OCI-LY7 (cell line): ENCODE data around the gene CLEC12A. TPM values are rescaled to one million over a fixed set of nuclear protein-coding genes. Genes with fewer than 3 reads are reported as not detected.

Source experiments
- BruUV-seq: library from RNA; stranded (reverse); fragments of 400-500 nt; replicated peaks from 2 replicates; lab custom pipeline; 2021; lab: Mats Ljungman, UMichigan
- CTCF ChIA-PET: fragments of 300-600 bp; sonication (Branson Sonifier 250); formaldehyde crosslinking; loops from one replicate; lab custom pipeline; 2022; ENCODE audit warnings: antibody characterized with exemption; ENCODE audit not compliant: unreplicated experiment; lab: Charles Lee
- POLR2A ChIA-PET: fragments of 300-600 bp; sonication (Branson Sonifier 250); formaldehyde crosslinking; loops from one replicate; lab custom pipeline; 2022; ENCODE audit warnings: antibody characterized with exemption; lab: Charles Lee
- DNase-seq: peaks from one replicate; pipeline ENCODE4 v3.0.0-alpha.2; 2015; ENCODE audit warnings: low spot score
- H2AFZ ChIP-seq: fragments of 200-600 bp; sonication (generic), shearing (Covaris generic); 2 replicates; pipeline ENCODE4 v1.6.1; 2014; ENCODE audit warnings: mild to moderate bottlenecking, antibody characterized with exemption, low read length, moderate library complexity
- H3K27ac ChIP-seq: fragments of 200-600 bp; sonication (generic); 2 replicates; pipeline ENCODE4 v1.5.1; 2014; ENCODE audit warnings: mixed run types, low read depth, mild to moderate bottlenecking, moderate library complexity, low read length, inconsistent platforms; ENCODE audit not compliant: poor library complexity, severe bottlenecking
- H3K36me3 ChIP-seq: fragments of 200-600 bp; sonication (generic); 2 replicates; pipeline ENCODE4 v1.6.1; 2014; ENCODE audit warnings: mild to moderate bottlenecking, antibody characterized with exemption, low read length, moderate library complexity, mixed read lengths; ENCODE audit not compliant: insufficient read depth
- H3K4me1 ChIP-seq: fragments of 200-600 bp; sonication (generic); 2 replicates; pipeline ENCODE4 v1.5.1; 2014; ENCODE audit warnings: mild to moderate bottlenecking, low read length; ENCODE audit not compliant: insufficient read depth, poor library complexity, severe bottlenecking
- H3K4me2 ChIP-seq: fragments of 200-600 bp; sonication (generic); 2 replicates; pipeline ENCODE4 v1.6.1; 2014; ENCODE audit warnings: mild to moderate bottlenecking, low read length
- H3K4me3 ChIP-seq: fragments of 200-600 bp; sonication (generic); 2 replicates; pipeline ENCODE4 v1.5.1; 2014; ENCODE audit warnings: mild to moderate bottlenecking, low read depth, low read length; ENCODE audit not compliant: poor library complexity, severe bottlenecking
- H3K79me2 ChIP-seq: fragments of 200-600 bp; sonication (generic); 2 replicates; pipeline ENCODE4 v1.6.1; 2016; ENCODE audit warnings: low read depth, mild to moderate bottlenecking, low read length, moderate library complexity, mixed read lengths; ENCODE audit not compliant: insufficient read depth
- H3K9me2 ChIP-seq: fragments of 200-600 bp; sonication (generic); 2 replicates; pipeline ENCODE4 v1.6.1; 2016; ENCODE audit warnings: mild to moderate bottlenecking, low read length, mixed read lengths; ENCODE audit not compliant: insufficient read depth
- H3K9me3 ChIP-seq: fragments of 200-600 bp; sonication (generic); 2 replicates; pipeline ENCODE4 v1.6.1; 2014; ENCODE audit warnings: mild to moderate bottlenecking, mixed run types, low read length, mixed read lengths
- H4K20me1 ChIP-seq: fragments of 200-600 bp; sonication (generic); 2 replicates; pipeline ENCODE4 v1.6.1; 2014; ENCODE audit warnings: mild to moderate bottlenecking, antibody characterized with exemption, low read length, moderate library complexity, mixed read lengths; ENCODE audit not compliant: insufficient read depth
- EZH2phosphoT487 ChIP-seq: fragments of 200-600 bp; sonication (generic); IDR thresholded peaks from 2 replicates; pipeline ENCODE4 v1.6.1; 2018; ENCODE audit warnings: low read depth, borderline replicate concordance, mild to moderate bottlenecking, mixed run types, antibody characterized with exemption, low read length, moderate library complexity, mixed read lengths
- intact Hi-C: fragments of 100-400 bp; cut with micrococcal nuclease; formaldehyde crosslinking; loops from one replicate; pipeline ENCODE4 v1.10.0; 2022; ENCODE audit not compliant: unreplicated experiment
- total RNA-seq, 2 experiments: library from RNA; depleted of rRNA in 1 of 2; stranded (reverse); fragments of >200 nt in 1 of 2; shearing (Covaris generic) in 1 of 2; gene quantifications; 2 replicates each; pipeline ENCODE4 v1.2.3, GENCODE V29; 2014 to 2022
- TF ChIP-seq, protein P1 (sequence below): fragments of 200-600 bp; sonication (generic); conservative IDR thresholded peaks from 2 replicates; pipeline ENCODE4 v1.5.1; 2014; ENCODE audit warnings: mild to moderate bottlenecking, antibody characterized with exemption, low read length, moderate library complexity, mixed read lengths

Gene CLEC12A
- total RNA-seq, 2 experiments from 2014 or later = not detected

DNA sequence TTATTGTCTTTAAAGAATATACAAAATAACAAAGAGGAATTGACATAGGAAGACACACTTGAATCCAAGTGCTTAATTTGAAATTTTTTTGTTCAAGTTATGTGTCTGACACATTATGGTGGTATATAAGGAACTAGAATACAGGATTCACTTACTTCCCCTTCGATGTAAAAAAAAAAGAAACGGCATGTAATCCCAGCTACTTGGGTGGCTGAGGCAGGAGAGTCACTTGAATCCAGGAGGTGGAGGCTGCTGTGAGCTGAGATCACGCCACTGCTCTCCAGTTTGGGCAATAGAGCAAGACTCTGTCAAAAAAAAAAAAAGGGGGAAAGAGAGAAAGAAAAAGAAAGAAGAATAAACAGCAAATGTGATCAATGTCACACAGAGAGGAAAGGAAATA, 8.9 kb downstream of the CLEC12A start:
- Histone ChIP-seq H3K79me2 (no peaks in the 10 kb centered on the region), H4K20me1 (no peaks in the 10 kb centered on the region), H3K9me3 (no peaks in the 10 kb centered on the region), H3K36me3 (no peaks in the 10 kb centered on the region), H2AFZ (no peak overlapping the region), H3K4me2 (no peak overlapping the region), H3K9me2 (no peaks in the 10 kb centered on the region), H3K4me1 (no peaks in the 10 kb centered on the region), H3K27ac (no peak overlapping the region), H3K4me3 (no peak overlapping the region)
- TF ChIP-seq, protein P1, sequence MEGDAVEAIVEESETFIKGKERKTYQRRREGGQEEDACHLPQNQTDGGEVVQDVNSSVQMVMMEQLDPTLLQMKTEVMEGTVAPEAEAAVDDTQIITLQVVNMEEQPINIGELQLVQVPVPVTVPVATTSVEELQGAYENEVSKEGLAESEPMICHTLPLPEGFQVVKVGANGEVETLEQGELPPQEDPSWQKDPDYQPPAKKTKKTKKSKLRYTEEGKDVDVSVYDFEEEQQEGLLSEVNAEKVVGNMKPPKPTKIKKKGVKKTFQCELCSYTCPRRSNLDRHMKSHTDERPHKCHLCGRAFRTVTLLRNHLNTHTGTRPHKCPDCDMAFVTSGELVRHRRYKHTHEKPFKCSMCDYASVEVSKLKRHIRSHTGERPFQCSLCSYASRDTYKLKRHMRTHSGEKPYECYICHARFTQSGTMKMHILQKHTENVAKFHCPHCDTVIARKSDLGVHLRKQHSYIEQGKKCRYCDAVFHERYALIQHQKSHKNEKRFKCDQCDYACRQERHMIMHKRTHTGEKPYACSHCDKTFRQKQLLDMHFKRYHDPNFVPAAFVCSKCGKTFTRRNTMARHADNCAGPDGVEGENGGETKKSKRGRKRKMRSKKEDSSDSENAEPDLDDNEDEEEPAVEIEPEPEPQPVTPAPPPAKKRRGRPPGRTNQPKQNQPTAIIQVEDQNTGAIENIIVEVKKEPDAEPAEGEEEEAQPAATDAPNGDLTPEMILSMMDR = no peak
- TF ChIP-seq EZH2phosphoT487 = no peak
- DNase-seq = no peak
- POLR2A ChIA-PET = no interaction called here
- BruUV-seq = no TSS peak
- intact Hi-C loops = no loop called here
- CTCF ChIA-PET = no interaction called here

DNA sequence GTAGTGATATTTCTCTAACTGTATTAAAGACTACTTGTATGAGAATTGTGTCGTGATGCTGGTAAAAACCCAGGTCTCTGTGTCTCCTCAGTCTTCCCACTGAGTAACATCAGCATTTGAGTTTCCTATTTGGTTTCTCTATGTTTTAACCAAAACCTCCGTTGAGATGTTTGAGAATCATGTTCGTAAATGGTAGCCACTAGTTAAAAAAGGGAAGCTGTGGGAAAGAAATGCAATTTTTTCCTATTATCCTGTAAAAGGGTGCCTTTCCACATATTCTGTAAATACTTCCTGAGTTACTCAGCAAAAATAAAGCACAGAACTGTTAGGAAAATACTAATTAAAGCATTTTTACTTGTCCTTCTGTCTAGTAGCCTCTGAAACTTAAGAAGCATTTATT, 20.7 kb downstream of the CLEC12A start:
- Histone ChIP-seq H3K4me3 (no peak overlapping the region), H3K79me2 (no peaks in the 10 kb centered on the region), H3K4me2 (peak overlapping the region; percentile 22; the same call in 1 of the 2 replicates), H4K20me1 (no peaks in the 10 kb centered on the region), H3K9me2 (no peaks in the 10 kb centered on the region), H2AFZ (no peak overlapping the region), H3K27ac (no peak overlapping the region), H3K4me1 (no peaks in the 10 kb centered on the region), H3K9me3 (no peaks in the 10 kb centered on the region), H3K36me3 (no peaks in the 10 kb centered on the region)
- DNase-seq = no peak
- POLR2A ChIA-PET = interaction anchor here (0.6 to 0.7 kb wide), 2 partner anchors 173 to 1347 kb away, joined by 3 read pairs; no protein-coding TSS in a partner anchor
- CTCF ChIA-PET = no interaction called here
- TF ChIP-seq, protein P1 = no peak
- TF ChIP-seq EZH2phosphoT487 = no peak
- intact Hi-C loops = no loop called here
- no TSS peak for BruUV-seq

DNA sequence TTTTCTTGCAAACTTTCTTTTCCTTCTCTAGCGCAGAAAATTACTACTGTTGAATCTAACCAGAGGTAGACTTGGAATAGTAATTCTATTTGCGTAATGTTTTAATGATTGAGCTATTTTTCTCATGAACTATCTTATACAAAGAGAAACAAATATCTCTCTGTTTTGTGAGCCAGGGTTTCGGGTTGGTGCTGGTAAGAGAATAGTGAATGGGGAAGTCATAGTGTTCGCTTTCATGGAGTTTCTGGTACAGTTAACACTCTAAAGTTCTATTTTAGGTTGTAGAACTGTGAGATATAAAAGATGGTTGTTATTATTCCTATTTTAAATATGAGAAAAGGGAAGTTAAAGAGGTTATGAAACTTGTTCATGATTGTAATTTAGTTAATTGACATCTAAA, 21.1 kb downstream of the CLEC12A start:
- ChIA-PET POLR2A (no interaction called here), CTCF (no interaction called here)
- Histone ChIP-seq H3K9me3 (no peaks in the 10 kb centered on the region), H3K4me2 (peak overlapping the region; percentile 22; the same call in 1 of the 2 replicates), H3K27ac (no peak overlapping the region), H3K79me2 (no peaks in the 10 kb centered on the region), H4K20me1 (no peaks in the 10 kb centered on the region), H3K36me3 (no peaks in the 10 kb centered on the region), H3K4me3 (no peak overlapping the region), H3K4me1 (no peaks in the 10 kb centered on the region), H3K9me2 (no peaks in the 10 kb centered on the region), H2AFZ (no peak overlapping the region)
- TF ChIP-seq, protein P1 = no peak
- no peak for TF ChIP-seq EZH2phosphoT487
- BruUV-seq = no TSS peak
- DNase-seq = no peak
- intact Hi-C loops = no loop called here
